ENCODE results near the gene PEX5L.

PEX5L gene

DNA sequence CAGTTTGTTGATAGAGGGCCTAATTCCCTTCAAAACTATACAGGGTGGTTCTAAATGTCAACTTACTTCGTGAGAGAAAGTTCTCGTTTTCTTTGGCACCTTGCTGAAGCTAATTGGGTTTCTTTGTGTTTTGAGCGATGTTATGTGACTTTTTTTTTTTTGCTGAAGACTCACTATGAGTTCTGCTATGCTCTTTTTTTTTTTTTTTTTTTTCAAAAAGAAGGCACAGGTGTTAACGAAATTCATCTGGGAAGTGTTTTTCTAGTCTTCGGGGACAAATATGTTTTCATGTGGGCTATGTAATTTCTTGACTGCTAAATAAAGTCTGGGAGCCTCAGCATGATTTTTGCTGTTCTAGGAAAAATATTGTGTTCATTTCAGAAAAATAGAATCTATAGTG is 81.5 kb downstream of the PEX5L start:
- DNase-seq, result no peak

DNA sequence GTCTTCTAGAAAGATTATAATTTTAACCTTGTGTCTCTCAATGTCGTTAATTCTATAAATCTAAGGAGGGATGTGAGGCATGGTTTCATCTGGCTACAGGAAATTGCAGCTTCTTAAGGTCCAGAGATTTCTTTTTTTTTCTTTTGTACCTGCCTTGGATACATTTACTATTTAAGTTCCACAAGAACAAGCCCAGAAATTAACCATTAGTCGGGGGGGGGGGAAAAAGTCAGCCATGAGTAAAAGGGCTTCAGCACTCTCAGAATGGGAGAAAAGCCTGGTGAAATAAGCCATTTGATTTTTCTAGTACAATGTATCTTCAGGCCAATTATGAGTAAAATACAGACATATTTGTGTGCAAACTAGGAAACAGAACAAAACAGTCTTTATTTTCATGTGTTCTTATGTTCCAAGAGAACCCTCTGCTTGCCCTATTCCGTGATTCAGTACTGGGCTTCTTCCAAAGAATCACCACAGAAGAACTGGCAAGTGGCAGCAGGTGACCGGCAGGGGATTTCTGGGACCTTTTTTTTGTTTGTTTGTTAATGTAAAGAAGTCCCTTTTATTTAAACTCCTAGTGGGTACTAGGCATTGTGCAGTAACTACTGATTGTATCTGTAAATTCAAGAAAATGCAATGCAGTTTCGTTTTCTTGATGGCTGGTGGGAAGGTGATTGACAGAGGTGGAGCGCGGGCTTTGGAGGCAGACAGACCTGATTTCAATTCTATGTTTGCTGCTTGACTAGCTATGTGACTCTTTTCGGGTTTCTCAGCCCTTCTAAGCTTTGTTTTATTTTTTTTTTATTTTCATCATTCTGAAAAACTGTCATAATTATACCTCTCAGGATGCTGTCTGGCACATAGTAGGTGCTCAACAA is 82.5 kb downstream of the PEX5L start:
- DNase-seq, result no peak

DNA sequence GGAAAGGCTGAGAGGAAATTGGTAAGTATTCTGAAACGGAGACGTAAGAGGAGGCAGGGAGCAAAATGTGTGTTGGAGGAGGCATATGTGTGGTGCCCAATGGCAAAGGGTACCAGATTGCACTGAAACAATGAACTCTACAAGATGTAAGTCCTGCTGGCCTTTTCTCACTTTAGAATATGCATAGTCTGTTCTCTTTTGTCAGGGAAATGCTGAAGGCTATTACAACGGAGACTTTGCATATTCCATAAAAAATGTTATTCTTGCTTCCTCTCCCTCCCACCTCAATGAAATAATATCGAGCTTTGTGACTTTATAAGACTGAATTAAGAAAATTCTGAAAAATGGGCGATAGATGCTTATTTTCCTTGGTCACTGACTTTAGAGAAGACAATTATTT is 85.9 kb downstream of the PEX5L start:
- DNase-seq, result no peak

DNA sequence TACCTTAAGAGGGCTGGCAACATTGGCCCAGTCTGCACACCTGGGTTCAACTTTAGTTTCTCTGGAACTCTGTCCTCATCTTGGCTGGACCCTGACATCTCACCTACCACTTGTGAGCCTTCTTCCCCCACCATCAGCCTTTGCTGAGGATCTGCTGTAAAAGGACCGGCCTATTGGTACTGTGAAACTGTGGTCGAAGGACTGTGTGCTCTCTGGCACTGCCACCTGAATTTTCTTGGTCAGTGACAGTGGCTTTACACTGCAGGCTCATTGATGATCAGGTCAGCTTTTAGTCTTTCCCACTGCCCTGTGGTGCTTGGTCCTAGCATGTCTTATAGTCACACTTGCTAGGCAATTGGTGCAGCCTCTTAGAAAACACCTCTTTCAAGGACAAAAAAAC is 86.9 kb downstream of the PEX5L start:
- DNase-seq, result no peak

DNA sequence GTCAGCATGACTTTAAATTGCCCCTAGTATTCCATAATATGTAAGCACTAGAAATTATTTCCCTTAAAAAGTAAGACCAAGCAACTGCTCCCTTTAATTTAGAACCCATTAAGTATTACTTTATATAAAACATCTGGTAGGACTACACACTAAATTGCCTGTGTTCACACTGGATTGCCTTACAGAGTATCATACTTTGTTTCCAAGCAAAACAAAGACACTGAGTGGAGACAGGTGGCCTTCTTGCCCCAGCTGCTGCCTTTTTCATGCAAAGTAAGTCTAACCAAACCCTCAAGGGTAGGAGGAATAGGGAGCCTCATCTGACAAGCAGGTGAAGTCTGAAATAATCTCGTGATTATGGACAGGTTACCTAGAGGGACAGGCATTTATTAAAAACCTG is 87.3 kb downstream of the PEX5L start:
- DNase-seq, result no peak

DNA sequence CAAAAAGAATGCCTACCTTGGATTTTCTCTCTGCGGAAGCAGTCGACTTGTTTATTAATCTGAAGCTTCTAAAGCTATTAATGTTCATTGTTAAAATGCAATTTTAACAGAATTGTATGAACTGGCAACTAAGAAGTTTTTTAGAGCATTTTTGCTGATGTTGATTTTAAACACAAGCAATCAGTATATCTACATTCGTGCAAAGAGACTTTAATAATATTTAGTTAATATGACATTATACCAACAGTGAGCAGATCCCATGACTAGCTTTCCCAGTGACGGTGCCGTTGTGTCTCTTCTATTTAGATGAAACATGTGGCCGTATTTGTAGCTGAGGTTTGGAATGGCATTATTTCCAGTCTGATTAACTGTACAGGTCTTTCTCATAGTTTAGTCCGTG is 88.0 kb downstream of the PEX5L start:
- DNase-seq, result no peak

DNA sequence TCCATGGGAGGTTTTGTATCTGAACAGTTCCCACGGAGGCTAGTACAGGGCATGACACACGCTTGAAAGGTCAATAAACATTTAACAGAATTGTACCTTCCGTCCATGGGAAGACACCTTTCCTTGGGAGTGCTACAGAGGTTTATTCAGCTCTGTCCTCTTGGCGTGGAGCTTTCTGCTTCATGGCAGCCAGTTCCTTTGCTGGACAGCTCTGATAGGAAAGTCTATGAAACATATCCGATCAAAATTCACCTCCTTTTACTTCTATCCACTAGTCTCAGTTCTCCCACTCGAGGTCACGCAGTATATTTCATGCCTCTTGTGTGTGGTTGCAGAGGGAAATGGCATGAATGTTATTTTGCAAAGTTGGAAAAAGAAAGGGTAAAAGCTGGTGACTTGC is 91.2 kb downstream of the PEX5L start:
- DNase-seq, result no peak

DNA sequence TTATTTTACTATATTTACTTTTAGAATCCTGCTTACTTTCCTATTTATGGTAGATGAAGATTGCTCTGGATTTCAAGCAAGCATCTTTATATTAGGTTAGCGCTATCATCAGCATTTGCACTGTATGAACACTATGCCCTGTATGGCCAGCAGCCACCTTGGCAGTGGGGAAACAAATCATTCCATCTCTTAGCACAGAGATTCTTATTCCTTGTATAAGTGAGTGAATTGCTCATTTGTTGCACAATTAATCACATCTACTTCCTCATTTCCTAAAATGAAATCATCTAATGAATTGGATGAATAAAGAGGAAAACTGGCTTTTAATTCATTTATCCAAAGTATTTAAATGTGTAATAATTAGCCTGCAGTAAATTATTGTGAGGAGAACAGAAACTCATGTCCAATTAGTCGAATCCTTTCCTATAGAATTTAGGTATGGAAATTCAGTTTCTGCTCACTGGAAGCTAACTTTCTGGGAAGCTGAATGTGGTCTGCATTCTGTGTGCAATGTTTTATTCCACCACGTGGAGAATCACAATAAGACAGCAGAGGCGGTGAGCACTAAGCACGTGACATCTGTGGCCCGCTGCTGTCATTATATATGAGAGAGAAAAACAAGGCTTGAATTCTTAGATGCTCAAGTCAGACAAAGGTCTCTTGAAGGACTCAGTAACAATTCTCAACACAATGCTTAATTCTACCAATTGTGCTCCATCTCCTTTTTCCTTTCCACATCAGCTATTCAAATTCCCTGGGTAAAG is 93.4 kb downstream of the PEX5L start:
- DNase-seq, result no peak

DNA sequence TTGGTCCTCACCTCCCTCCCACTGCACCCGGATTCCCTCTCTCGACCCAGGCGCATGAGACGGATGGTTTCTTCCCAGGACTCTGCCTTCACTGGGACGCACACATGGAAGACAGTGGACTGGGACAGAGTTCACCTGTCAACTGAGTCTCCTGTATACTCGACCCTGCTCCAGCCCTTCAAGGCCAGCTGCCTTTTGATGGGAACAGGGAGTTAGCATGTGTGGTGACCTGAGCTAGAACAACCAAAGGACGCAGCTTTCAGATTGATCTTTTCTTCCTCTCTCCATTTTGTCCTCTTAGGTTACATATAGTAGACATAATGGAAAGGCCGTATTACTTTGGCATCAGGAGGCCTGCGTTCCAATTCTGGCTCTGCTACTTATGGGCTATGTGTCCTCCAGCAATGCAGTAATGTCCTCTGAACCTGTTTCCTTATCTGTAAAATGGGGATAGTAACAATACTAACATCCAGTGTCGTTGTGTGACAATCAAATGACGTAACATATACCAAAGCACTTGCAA is 94.1 kb downstream of the PEX5L start:
- no peak for DNase-seq

DNA sequence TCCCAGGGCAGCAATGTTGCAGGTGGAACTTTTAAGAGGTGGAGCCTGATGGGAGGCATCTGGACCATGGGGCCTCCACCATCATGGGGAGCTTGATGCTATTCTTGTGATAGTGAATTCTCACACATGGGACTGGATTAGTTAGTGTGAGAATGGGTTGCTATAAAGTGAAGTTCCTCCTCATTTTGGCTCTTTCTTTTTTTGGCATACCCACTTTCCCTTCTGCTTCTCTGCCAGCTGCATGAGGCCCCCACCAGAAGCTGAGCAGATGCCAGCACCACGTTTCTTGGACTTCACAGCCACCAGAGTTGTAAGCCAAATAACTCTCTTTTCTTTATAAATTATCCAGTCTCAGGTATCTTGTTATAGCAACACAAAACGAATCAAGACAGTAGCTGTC is 101.0 kb downstream of the PEX5L start:
- no peak for DNase-seq

DNA sequence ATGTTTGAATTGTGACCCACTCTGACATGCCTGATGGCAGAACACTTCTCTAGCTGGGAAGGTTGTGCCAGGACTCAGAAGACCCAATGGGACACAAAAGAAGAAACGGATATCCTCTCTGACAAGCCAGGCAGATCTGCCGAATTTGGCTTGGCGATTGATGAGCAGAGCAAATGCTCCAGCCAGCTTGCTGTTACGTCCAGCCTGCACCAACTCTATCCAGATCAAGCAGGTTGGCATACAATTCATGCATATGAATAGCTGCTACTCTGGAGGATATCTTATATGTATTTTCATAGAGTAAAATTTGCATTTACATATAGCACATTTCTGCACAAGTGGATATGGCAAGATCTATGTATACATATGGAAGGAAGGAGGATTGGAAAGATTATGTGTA is 102.8 kb downstream of the PEX5L start:
- DNase-seq, result no peak

DNA sequence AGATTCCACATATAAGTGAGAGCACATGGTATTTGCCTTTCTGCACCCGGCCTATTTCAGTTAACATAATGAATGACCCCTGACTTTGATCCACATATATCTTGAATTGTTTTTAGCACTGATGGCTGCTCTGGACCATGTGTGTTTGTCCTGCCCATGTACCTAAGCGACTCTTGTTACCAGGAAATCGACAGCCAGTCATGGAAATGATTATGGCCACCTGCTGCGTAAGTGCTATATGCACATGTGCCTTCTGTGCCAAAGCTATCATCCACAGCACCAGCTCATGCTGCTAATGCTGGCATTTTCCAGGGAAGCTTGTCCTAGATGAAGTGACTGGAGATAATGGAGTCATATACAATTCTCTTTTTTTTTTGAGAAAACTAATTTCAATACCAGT is 103.7 kb downstream of the PEX5L start:
- DNase-seq, result no peak

DNA sequence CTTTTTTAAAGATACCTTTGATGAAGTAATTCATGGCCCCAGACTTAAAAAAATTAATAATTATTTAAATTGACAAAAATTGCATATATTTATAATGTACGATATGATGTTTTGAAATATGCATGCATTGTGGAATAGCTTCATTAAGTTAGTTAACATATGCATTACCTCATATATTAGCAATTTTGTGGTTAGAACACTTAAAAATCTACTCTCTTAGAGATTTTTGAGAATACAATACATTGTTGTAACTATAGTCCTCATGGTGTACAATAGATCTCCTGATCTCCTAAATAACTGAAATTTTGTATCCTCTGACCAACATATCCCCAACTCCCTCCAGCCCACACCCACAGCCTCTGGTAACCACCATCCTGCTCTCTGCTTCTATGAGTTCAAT is 104.1 kb downstream of the PEX5L start:
- no peak for DNase-seq

DNA sequence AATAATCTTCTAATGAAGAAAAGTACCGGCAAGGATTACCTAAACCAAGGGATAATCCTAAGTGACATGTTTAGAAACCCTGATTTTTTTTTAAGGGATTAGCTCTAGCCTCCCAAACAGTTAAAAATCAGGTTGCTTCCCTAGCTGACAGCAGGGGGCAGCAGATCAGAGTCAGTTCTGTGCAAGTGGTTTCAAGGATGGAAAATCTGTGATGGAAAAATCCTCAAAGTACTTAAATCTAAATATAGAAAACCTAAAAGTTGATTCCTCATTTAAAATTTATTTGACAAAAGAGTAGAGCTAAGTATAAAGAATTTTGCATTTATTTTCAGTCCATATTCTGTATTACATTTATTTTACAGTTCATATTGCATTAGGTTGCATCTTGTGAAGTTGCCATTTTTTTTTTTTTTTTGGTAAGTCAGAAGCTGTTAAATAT is 107.6 kb downstream of the PEX5L start:
- DNase-seq, result no peak

DNA sequence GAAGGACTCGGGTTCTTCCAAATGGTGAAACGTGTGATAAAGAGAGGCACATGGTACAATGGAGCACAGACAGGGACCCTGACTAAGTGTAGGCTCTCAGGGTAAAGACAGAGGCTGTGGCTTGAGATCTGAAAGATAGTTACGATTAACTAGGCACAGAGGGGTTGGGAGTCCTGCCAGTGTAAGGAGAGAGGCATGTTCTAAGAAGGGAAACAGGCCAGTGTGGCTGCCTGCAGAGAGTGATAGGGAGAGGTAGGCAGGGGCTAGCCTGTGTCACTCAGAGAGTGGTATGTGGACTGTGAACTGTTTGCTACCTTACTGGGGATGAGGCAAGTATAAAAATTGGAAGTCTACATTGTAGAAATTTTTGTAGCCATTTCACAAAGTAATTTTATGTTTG is 109.5 kb downstream of the PEX5L start:
- DNase-seq, result no peak

DNA sequence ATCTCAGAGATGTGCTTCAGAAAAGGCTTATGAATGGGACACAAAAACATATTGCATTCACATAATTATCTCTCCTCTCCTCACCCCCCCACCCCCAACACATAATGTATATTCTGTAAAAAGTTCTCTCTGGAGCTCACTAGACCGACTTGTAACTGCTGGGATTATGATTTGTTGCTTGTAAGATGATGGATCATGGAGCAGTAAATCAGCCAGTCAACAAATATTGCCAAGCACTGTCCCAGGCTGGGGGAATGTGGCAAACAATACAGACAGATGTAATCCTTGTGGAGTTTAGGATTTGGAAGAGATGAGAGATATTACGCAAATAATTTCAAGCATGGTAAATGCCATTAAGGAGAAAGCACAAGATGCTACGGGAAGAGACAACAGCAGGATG is 114.8 kb downstream of the PEX5L start:
- DNase-seq, result no peak

DNA sequence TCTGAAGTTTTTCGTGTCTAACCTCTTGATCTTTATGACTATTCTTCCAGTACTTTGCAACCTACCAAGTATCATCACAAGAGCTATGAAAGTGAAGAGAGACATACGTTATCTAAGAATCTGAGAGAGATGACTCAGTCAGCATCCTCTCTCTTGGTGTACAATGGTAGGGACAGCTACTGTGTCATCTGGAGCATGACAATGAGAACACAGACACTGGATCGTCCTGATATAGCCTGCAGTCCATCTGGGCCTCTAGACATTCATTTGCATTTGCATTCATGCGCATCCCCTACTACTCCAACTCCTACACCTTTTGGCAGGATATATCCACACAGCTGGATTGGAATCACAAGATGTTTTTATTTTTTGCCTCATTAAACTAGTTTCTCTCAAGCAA is 115.2 kb downstream of the PEX5L start:
- no peak for DNase-seq

DNA sequence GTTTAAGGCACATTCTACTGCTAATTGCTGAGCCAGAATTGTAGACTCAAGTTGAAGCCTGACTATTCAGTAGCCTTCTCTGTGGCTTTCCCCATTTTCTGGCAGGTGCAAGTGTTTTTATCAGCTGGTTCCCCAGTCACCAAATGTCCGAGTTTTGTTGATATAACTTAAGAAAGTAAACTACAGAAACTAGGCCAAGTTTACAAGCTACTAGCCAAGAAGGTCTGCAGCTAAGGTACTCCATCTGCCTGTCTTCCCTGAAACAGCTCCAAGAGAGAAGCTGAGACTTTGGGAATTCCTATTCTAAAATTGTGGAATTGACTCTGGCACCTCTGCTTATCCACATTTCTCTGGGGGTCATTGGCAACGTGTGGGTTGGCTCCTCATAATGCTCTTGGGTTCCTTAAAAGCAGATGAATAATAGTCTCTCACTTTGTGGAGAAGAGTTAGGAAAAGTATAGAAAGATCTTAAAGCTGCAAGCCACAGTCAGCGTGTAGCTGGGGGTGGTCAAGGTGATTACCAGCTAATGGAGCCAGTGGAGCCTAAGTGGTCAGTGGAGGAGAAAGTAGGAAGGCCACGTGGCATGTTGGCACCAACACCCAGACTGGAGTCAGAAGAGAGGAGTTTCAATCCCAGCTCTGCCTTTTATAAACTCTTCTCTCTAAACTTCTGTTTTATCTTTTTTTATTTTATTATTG is 128.8 kb downstream of the PEX5L start:
- DNase-seq, result no peak

DNA sequence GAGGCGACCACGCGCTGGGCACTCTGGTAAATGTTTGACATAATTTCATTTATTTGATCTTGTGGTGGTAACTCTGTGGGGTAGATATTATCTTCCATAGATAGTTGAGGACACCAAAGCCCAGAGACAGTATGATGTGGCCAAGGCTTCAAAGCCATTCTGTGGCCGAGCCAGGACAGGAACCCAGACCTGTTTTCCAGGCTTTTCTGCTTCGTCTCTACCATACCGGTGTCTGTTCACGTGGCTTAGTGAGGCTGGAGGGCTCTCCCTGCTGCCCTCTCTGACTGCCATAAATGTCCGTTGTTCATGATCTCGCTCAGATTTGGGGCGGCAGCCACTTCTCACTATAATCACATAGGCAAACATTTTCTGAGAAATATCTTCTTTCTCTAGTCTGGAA is 134.7 kb downstream of the PEX5L start:
- DNase-seq, result no peak

DNA sequence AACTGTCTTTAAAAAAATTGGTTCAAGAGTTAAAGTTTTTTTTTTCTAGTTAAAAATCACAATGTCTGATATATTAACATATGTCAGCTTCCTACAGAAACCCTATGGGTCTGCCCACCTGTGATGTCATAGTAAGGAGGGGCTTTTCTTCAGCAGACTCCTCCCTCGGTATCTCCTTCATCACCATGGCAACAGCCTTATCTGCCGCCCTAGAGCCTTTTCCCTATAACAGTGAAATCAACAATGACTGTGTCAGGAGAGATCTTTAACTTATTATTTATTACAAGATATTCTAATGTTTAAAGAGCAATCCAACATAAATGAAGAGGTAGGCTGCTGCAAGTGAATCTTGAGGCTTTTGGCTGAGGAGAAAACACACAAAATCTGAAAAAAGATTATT is 138.7 kb downstream of the PEX5L start:
- DNase-seq, result no peak

DNA sequence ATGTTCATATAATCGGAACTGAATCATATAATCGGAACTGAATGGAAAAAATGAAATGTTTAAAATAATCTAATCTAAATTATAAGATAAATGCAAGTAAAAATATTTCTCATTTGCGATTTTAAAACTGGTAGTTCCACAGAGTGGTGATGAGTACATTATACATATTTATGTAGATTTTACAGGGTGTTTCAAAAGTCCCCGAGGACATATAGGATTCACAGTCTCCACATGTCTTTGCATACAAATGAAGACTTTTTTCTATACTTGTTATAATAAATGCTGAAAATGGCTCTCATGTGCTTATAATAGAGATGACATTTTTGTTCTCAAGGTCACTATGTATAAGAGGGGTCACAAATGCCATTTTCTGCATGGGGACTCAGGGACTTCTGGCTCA is 139.5 kb downstream of the PEX5L start:
- DNase-seq, result no peak

DNA sequence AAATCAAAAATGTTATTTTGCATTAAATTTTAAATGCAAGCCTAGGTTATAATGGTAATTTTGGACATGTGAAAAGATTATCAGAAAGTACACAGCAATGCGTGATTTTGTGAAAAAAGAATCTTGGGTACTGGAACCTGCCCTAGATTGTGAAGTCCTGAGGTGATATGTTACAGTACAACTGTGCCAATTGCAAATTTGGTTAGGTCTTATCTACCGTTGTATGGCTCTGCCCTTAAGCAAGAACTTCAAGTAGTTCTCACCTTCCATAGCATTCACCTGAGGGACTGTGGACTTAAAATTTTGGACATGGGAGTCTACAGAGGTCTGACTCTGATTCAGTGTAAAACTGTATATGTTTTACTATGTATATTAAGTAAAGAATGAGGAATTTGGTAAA is 140.2 kb downstream of the PEX5L start:
- no peak for DNase-seq

DNA sequence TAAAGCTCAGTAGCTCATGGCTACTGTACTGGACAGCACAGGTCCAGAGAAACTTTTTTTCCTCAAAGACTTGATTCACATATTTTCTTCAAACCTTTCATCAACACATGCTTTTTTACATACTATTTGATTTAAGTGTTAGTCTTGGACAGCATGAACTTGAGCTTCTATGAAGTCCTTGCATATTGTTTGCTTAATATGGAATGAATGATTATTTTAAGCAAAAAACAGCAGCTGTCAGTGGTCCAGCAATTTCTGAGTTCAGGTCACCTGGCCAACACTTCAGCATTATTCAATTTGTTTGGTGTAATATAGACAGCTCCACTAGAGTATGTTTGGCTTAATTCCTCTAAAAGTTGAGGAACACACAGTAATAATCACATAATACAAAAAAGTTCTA is 141.4 kb downstream of the PEX5L start:
- no peak for DNase-seq
